PFSK-1 (cell line): Measurements from ENCODE around the gene SLCO2A1.

ENCODE experiments used
- FOXP2 ChIP-seq: optimal IDR thresholded peaks from 2 replicates; pipeline ENCODE3; 2011; ENCODE audit warnings: borderline replicate concordance, control low read depth, inconsistent platforms; ENCODE audit not compliant: insufficient read depth; ENCODE audit errors: extremely low read length, extremely low read depth
- POLR2AphosphoS5 ChIP-seq: IDR thresholded peaks from 2 replicates; pipeline ENCODE4 v1.6.1; 2012; ENCODE audit warnings: low read depth, mild to moderate bottlenecking, control low read depth, low read length, moderate library complexity
- REST ChIP-seq, 2 experiments: IDR thresholded peaks; 2 replicates each; pipeline versions ENCODE4 v1.6.1 to v1.8.0; 2011 to 2012; ENCODE audit warnings: low read depth in 2 of 2, low read length in 2 of 2, control low read depth in 1 of 2, inconsistent platforms in 1 of 2, mild to moderate bottlenecking in 1 of 2, moderate library complexity in 1 of 2; ENCODE audit not compliant: insufficient read depth in 1 of 2
- SIN3A ChIP-seq: IDR thresholded peaks from 2 replicates; pipeline ENCODE4 v1.6.1; 2012; ENCODE audit warnings: mild to moderate bottlenecking, low read length, moderate library complexity, borderline replicate concordance; ENCODE audit not compliant: insufficient read depth
- TAF1 ChIP-seq: IDR thresholded peaks from 2 replicates; pipeline ENCODE4 v1.6.1; 2012; ENCODE audit warnings: low read length, control low read depth, borderline replicate concordance; ENCODE audit not compliant: insufficient read depth

The SLCO2A1 gene

GRCh38 chr3:133943639-133944141, 86.0 kb downstream of the SLCO2A1 start:
- TF ChIP-seq POLR2AphosphoS5 (no peak), REST (IDR thresholded peaks at IDR 0.05; ENCODE audit: insufficient read depth in 1 of 2, low read depth in 2 of 2, low read length in 2 of 2) (no peak), SIN3A (no peak), TAF1 (no peak), FOXP2 (no peak)

- TF ChIP-seq FOXP2 (no peak), TAF1 (no peak), SIN3A (no peak), POLR2AphosphoS5 (no peak), REST (IDR thresholded peaks at IDR 0.05; ENCODE audit: insufficient read depth in 1 of 2, low read depth in 2 of 2, low read length in 2 of 2) (no peak)
Observed at GRCh38 chr3:133943031-133943535, 86.6 kb downstream of the SLCO2A1 start.

- no peak for TF ChIP-seq SIN3A
Observed at GRCh38 chr3:133941415-133941821, 88.3 kb downstream of the SLCO2A1 start.

- TF ChIP-seq TAF1 (no peak), POLR2AphosphoS5 (no peak), FOXP2 (no peak), SIN3A (no peak), REST (IDR thresholded peaks at IDR 0.05; ENCODE audit: insufficient read depth in 1 of 2, low read depth in 2 of 2, low read length in 2 of 2) (no peak)
Observed at GRCh38 chr3:133940536-133940935, 89.2 kb downstream of the SLCO2A1 start.

- no peak for TF ChIP-seq POLR2AphosphoS5
- TF ChIP-seq SIN3A: no peak
- TF ChIP-seq FOXP2: no peak
Observed at GRCh38 chr3:133939463-133939835, 90.3 kb downstream of the SLCO2A1 start.

- TF ChIP-seq TAF1: no peak
- no peak for TF ChIP-seq POLR2AphosphoS5
Observed at GRCh38 chr3:133938770-133939462, 90.8 kb downstream of the SLCO2A1 start.
